Ishikawa (cell line): ENCODE results near the gene LRRC28.

ENCODE experiments used
- FOXM1 ChIP-seq: IDR thresholded peaks from 2 replicates; pipeline ENCODE4 v1.6.1; 2012; ENCODE audit warnings: low read depth, borderline replicate concordance
- RAD21 ChIP-seq: IDR thresholded peaks from 2 replicates; pipeline ENCODE4 v1.6.1; 2012; ENCODE audit warnings: low read depth
- TCF12 ChIP-seq: IDR thresholded peaks from 2 replicates; pipeline ENCODE4 v1.6.1; 2012; ENCODE audit warnings: low read depth

GRCh38 chr15:99226802-99227201, 24.5 kb upstream of the LRRC28 start:
- TF ChIP-seq FOXM1 (no peak), RAD21 (no peak), TCF12 (no peak)
